Caco-2 (cell line): Measurements from ENCODE around the gene PTDSS2. TPM values are rescaled to one million over a fixed set of nuclear protein-coding genes. Genes with fewer than 3 reads are reported as not detected.

Experiments
- BruUV-seq: library from RNA; stranded (reverse); fragments of 400-500 nt; replicated peaks from 2 replicates; lab custom pipeline; 2021; lab: Mats Ljungman, UMichigan
- CTCF ChIA-PET: fragments of 300-600 bp; sonication (Branson Sonifier 250); formaldehyde crosslinking; loops from one replicate; lab custom pipeline; 2022; ENCODE audit warnings: antibody characterized with exemption; lab: Charles Lee
- POLR2A ChIA-PET: fragments of 300-600 bp; sonication (Branson Sonifier 250); formaldehyde crosslinking; loops from one replicate; lab custom pipeline; 2022; ENCODE audit warnings: antibody characterized with exemption; lab: Charles Lee
- DNase-seq, 2 experiments: peaks; one replicate each; pipeline versions ENCODE4 v3.0.0 to v3.0.0-alpha.2; 2020 to 2022
- H3K27me3 ChIP-seq: replicated peaks from 2 replicates; pipeline ENCODE4 v1.6.0; 2011; ENCODE audit warnings: low read length; ENCODE audit not compliant: control insufficient read depth, insufficient read depth
- H3K36me3 ChIP-seq: 2 replicates; pipeline ENCODE4 v1.5.1; 2011; ENCODE audit warnings: low read length; ENCODE audit not compliant: control insufficient read depth, insufficient read depth
- H3K4me1 ChIP-seq: fragments of 250-450 bp; sonication (Bioruptor Pico); 2 replicates; pipeline ENCODE4 v1.5.1; 2020; ENCODE audit warnings: mild to moderate bottlenecking
- H3K4me3 ChIP-seq: 2 replicates; pipeline ENCODE4 v1.5.1; 2011; ENCODE audit warnings: low read depth, mild to moderate bottlenecking, control low read depth, low read length
- H3K9me3 ChIP-seq: fragments of 250-450 bp; sonication (Bioruptor Pico); 2 replicates; pipeline ENCODE4 v1.5.1; 2020; ENCODE audit warnings: mild to moderate bottlenecking, moderate library complexity
- H3K27ac Mint-ChIP-seq: one replicate; pipeline ENCODE4 v1.8.0; 2022; ENCODE audit warnings: mixed read lengths; ENCODE audit not compliant: unreplicated experiment
- H3K27me3 Mint-ChIP-seq: one replicate; pipeline ENCODE4 v1.8.0; 2022; ENCODE audit warnings: mixed read lengths; ENCODE audit not compliant: insufficient read depth, unreplicated experiment
- H3K36me3 Mint-ChIP-seq: one replicate; pipeline ENCODE4 v1.8.0; 2022; ENCODE audit warnings: mild to moderate bottlenecking, mixed read lengths; ENCODE audit not compliant: insufficient read depth, unreplicated experiment
- H3K4me1 Mint-ChIP-seq: one replicate; pipeline ENCODE4 v1.8.0; 2022; ENCODE audit warnings: low read depth, mixed read lengths; ENCODE audit not compliant: unreplicated experiment
- H3K4me3 Mint-ChIP-seq: one replicate; pipeline ENCODE4 v1.8.0; 2022; ENCODE audit warnings: mild to moderate bottlenecking, moderate library complexity, mixed read lengths; ENCODE audit not compliant: unreplicated experiment
- H3K9me3 Mint-ChIP-seq: one replicate; pipeline ENCODE4 v1.8.0; 2022; ENCODE audit warnings: mixed read lengths; ENCODE audit not compliant: unreplicated experiment
- intact Hi-C: fragments of 100-400 bp; cut with micrococcal nuclease; formaldehyde crosslinking; loops from one replicate; pipeline ENCODE4 v1.10.0; 2022; ENCODE audit not compliant: unreplicated experiment
- total RNA-seq: library from RNA; stranded (reverse); gene quantifications from 2 replicates; pipeline ENCODE4 v1.2.3, GENCODE V29; 2022
- TF ChIP-seq, protein P1 (sequence below), 2 experiments: fragments of 200-600 bp in 1 of 2; IDR thresholded peaks; 1 replicate in 1 of 2; 2 replicates in 1 of 2; pipeline versions ENCODE4 v1.5.1 to v1.8.0; 2011 to 2022; ENCODE audit warnings: antibody characterized with exemption in 1 of 2, control low read depth in 1 of 2, inconsistent platforms in 1 of 2, low read depth in 1 of 2, low read length in 1 of 2, mild to moderate bottlenecking in 1 of 2, moderate library complexity in 1 of 2; ENCODE audit not compliant: insufficient read depth in 1 of 2, severe bottlenecking in 1 of 2, unreplicated experiment in 1 of 2

PTDSS2 gene
- total RNA-seq, 1 experiment from 2014 or later, result 44.3 TPM

DNA sequence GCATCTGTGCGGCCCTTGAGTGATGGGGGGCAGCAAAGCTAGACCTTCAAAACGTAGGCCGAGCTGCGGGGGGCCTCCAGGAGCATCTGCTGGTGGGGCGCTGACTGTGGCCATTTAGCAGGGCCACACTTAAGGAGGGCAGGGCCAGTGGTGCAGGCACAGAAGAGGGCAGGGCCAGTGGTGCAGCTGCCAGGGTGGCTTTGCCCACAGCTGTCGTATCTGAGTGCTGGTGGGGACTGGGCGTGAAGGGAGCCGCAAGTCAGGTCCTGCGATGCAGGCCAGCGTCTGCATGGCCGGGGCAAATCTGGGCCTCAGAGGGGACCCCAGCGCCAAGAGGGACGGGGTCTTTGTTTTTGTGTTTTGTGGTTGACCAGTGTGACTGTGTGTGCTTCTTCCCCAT, 29.2 kb downstream of the PTDSS2 start:
- POLR2A ChIA-PET, result no interaction called here

DNA sequence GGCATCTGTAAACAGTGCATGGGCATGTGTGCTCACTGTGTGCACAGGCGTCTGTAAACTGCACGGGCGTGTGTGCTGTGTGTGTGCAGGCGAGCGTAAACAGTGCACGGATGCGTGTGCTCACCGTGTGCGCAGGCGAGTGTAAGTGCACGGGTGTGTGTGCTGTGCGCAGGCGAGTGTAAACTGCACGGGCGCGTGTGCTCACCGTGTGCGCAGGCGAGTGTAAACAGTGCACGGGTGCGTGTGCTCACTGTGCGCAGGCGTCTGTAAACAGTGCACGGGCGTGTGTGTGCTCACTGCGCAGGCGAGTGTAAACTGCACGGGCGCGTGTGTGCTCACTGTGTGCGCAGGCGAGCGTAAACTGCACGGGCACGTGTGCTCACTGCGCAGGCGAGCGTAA, 34.5 kb downstream of the PTDSS2 start:
- H3K9me3 ChIP-seq, result no peaks in the 10 kb centered on the region
- H3K27ac Mint-ChIP-seq, result no peak overlapping the region
- no peak for DNase-seq
- no peaks in the 10 kb centered on the region for H3K9me3 Mint-ChIP-seq
- ChIA-PET POLR2A (no interaction called here), CTCF (no interaction called here)
- no peak overlapping the region for H3K4me3 ChIP-seq
- H3K4me1 ChIP-seq, result no peaks in the 10 kb centered on the region
- intact Hi-C loops, result no loop called here
- no peaks in the 10 kb centered on the region for H3K36me3 ChIP-seq
- TF ChIP-seq, protein P1, sequence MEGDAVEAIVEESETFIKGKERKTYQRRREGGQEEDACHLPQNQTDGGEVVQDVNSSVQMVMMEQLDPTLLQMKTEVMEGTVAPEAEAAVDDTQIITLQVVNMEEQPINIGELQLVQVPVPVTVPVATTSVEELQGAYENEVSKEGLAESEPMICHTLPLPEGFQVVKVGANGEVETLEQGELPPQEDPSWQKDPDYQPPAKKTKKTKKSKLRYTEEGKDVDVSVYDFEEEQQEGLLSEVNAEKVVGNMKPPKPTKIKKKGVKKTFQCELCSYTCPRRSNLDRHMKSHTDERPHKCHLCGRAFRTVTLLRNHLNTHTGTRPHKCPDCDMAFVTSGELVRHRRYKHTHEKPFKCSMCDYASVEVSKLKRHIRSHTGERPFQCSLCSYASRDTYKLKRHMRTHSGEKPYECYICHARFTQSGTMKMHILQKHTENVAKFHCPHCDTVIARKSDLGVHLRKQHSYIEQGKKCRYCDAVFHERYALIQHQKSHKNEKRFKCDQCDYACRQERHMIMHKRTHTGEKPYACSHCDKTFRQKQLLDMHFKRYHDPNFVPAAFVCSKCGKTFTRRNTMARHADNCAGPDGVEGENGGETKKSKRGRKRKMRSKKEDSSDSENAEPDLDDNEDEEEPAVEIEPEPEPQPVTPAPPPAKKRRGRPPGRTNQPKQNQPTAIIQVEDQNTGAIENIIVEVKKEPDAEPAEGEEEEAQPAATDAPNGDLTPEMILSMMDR (IDR thresholded peaks at IDR 0.05; ENCODE audit: insufficient read depth in 1 of 2, low read depth in 1 of 2, low read length in 1 of 2, severe bottlenecking in 1 of 2, unreplicated experiment in 1 of 2), result no peak
- H3K27me3 Mint-ChIP-seq, result no peaks in the 10 kb centered on the region
- peaks cover 3% of the 10 kb centered on the region for H3K36me3 Mint-ChIP-seq
- H3K27me3 ChIP-seq, result no peaks in the 10 kb centered on the region
- no peak overlapping the region for H3K4me3 Mint-ChIP-seq
- no peaks in the 10 kb centered on the region for H3K4me1 Mint-ChIP-seq
- no TSS peak for BruUV-seq

More for the DNA sequence above, 29.2 kb downstream of the PTDSS2 start:
- Histone ChIP-seq H3K9me3 (no peaks in the 10 kb centered on the region), H3K4me1 (no peaks in the 10 kb centered on the region), H3K4me3 (no peak overlapping the region), H3K36me3 (no peaks in the 10 kb centered on the region), H3K27me3 (no peaks in the 10 kb centered on the region)
- no peak for DNase-seq
- CTCF ChIA-PET, result no interaction called here
- intact Hi-C loops, result no loop called here
- H3K36me3 Mint-ChIP-seq, result peaks cover 12% of the 10 kb centered on the region
- TF ChIP-seq, protein P1 (IDR thresholded peaks at IDR 0.05; ENCODE audit: insufficient read depth in 1 of 2, low read depth in 1 of 2, low read length in 1 of 2, severe bottlenecking in 1 of 2, unreplicated experiment in 1 of 2), result no peak
- no TSS peak for BruUV-seq
- H3K9me3 Mint-ChIP-seq, result no peaks in the 10 kb centered on the region
- no peak overlapping the region for H3K27ac Mint-ChIP-seq
- no peak overlapping the region for H3K4me3 Mint-ChIP-seq
- no peaks in the 10 kb centered on the region for H3K4me1 Mint-ChIP-seq
- H3K27me3 Mint-ChIP-seq, result no peaks in the 10 kb centered on the region

DNA sequence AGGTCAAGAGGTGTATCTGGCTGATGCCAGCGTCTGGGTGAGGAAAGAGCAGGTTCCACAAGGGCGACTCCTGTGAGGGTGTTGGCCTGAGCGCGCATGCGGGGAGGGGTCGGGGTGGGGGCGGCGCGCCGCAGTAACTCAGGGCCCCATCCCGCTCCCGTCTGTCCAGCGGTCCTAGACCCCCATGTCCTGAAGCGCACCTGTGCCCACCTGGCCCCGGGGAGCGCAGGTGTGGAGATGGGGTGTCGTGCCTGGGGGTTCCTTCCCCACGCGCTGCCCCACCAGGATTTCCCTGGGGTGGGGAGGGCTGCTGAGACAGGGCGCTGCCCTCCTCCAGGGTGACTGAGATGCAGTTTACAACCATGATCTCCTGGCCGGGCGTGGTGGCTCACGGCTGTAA, 36.1 kb downstream of the PTDSS2 start:
- Histone ChIP-seq H3K9me3 (no peaks in the 10 kb centered on the region), H3K27me3 (no peaks in the 10 kb centered on the region), H3K4me3 (no peak overlapping the region), H3K4me1 (no peaks in the 10 kb centered on the region), H3K36me3 (no peaks in the 10 kb centered on the region)
- DNase-seq, result no peak
- intact Hi-C loops, result no loop called here
- CTCF ChIA-PET, result no interaction called here
- POLR2A ChIA-PET, result no interaction called here
- TF ChIP-seq, protein P1 (IDR thresholded peaks at IDR 0.05; ENCODE audit: insufficient read depth in 1 of 2, low read depth in 1 of 2, low read length in 1 of 2, severe bottlenecking in 1 of 2, unreplicated experiment in 1 of 2), result no peak
- Mint-ChIP-seq H3K27ac (no peak overlapping the region), H3K4me1 (no peaks in the 10 kb centered on the region), H3K36me3 (peaks cover 7% of the 10 kb centered on the region), H3K4me3 (no peak overlapping the region), H3K27me3 (no peaks in the 10 kb centered on the region), H3K9me3 (no peaks in the 10 kb centered on the region)
- no TSS peak for BruUV-seq
